Ovary (tissue), 9 donors: ENCODE data around the gene DCT. TPM values are rescaled to one million over a fixed set of nuclear protein-coding genes. Genes with fewer than 3 reads are reported as not detected.

Experiments used
- DNase-seq, 5 donors: peaks; one replicate each; pipeline ENCODE4 v3.0.0-alpha.2; 2019 to 2020
- H3K27ac ChIP-seq, 2 donors: fragments of 200-600 bp; one replicate each; pipeline versions ENCODE4 v1.5.1 to v1.8.0; 2019 to 2022
- H3K27me3 ChIP-seq: fragments of 200-600 bp; one replicate; pipeline ENCODE4 v1.8.0; 2022
- H3K36me3 ChIP-seq: fragments of 200-600 bp; sonication (generic); one replicate; pipeline ENCODE4 v1.5.1; 2019
- H3K4me1 ChIP-seq: one replicate; pipeline ENCODE4 v1.8.1; 2013; ENCODE audit warnings: mild to moderate bottlenecking, moderate library complexity; ENCODE audit not compliant: insufficient read depth
- H3K4me3 ChIP-seq: fragments of 200-600 bp; sonication (generic); one replicate; pipeline ENCODE4 v1.5.1; 2017
- H3K9me3 ChIP-seq, 2 donors: fragments of 200-600 bp in 1 of 2; sonication (generic) in 1 of 2; one replicate each; pipeline versions ENCODE4 v1.5.1 to v1.8.1; 2013 to 2019; ENCODE audit warnings: mild to moderate bottlenecking in 1 of 2, moderate library complexity in 1 of 2
- CTCF ChIP-seq, 3 donors: fragments of 450-650 bp in 2 of 3; fragments of 200-600 bp in 1 of 3; IDR thresholded peaks; one replicate each; pipeline versions ENCODE4 v1.5.1 to v1.8.0; 2016 to 2022; ENCODE audit warnings: antibody characterized with exemption in 3 of 3, mild to moderate bottlenecking in 1 of 3
- EP300 ChIP-seq: sonication (generic); formaldehyde crosslinking; IDR thresholded peaks from one replicate; pipeline ENCODE4 v1.6.1; 2017; ENCODE audit warnings: antibody characterized with exemption
- POLR2A ChIP-seq: fragments of 450-650 bp; IDR thresholded peaks from one replicate; pipeline ENCODE4 v1.6.1; 2017; ENCODE audit warnings: antibody characterized with exemption, mild to moderate bottlenecking, moderate library complexity
- intact Hi-C, 4 donors: fragments of 100-400 bp; cut with DNase I; formaldehyde crosslinking; loops; one replicate each; pipeline versions ENCODE4 v1.11.0 to v1.15.1; 2022 to 2023
- polyA plus RNA-seq, 2 donors: library from polyadenylated mRNA; stranded (reverse); fragments of 200-250 nt in 1 of 2; fragments of 350-450 nt in 1 of 2; fragmentation: Illumina TruSeq in 1 of 2; extraction: RNeasy Lipid Tissue Mini Kit (QIAGEN cat#74804) in 1 of 2; gene quantifications; one replicate each; pipeline ENCODE4 v1.2.3, GENCODE V29; 2013 to 2014
- total RNA-seq, 7 donors: library from RNA; depleted of rRNA in 2 of 7; stranded (reverse); fragments of >200 nt in 2 of 7; fragmentation: NEBNext Ultra II Directional in 3 of 7; extraction: Animal tissue kit (Norgen Biotek cat#: 25700) in 3 of 7; gene quantifications; one replicate each; pipeline versions ENCODE4 v1.1.0 to v1.2.4, GENCODE V29; 2016 to 2023
- donor health status: DM: no; HTN: no; CAD: no; lungs with moderate emphysema.
- donor health status: DM: no; HTN: no; CAD: no.
- donor health status: Bipolar disorder and iron deficiency.
- donor health status: DM: yes; HTN: yes; CAD: no.
- donor health status: DM: no; HTN: no; CAD: no.
- donor health status: DM: yes; HTN: yes; CAD: no.

Gene DCT
- total and polyA plus RNA-seq, 9 donors: 0.27 to 0.92 (median 0.58) TPM

- H3K36me3 ChIP-seq: no peaks in the 10 kb centered on the region
- intact Hi-C loops: no loop called here
- no peaks in the 10 kb centered on the region for H3K4me1 ChIP-seq
- no peaks in the 10 kb centered on the region for H3K27me3 ChIP-seq
- no peak overlapping the region for H3K27ac ChIP-seq
- no peak overlapping the region for H3K4me3 ChIP-seq
- no peak for TF ChIP-seq EP300
- no peak for TF ChIP-seq CTCF (IDR thresholded peaks at IDR 0.05)
- TF ChIP-seq POLR2A: no peak
- no peaks in the 10 kb centered on the region for H3K9me3 ChIP-seq
- no peak for DNase-seq
These were observed 92.4 kb downstream of the DCT start for GRCh38 chr13:94387047-94387446.

Other genes with a start within 250 kb of the DCT start
- 10 to 100 TPM in 6 of 7 donors, 1 to 10 TPM in 1; 8.4 to 14.3 (median 11.9) TPM for gene TGDS, start 116.5 kb upstream of the DCT start, total RNA-seq
- 10 to 100 TPM; 10.1 to 11.5 TPM for gene TGDS, start 116.5 kb upstream of the DCT start, polyA plus RNA-seq
- gene GPR180, start 122.2 kb upstream of the DCT start, total RNA-seq: 1 to 10 TPM; 3.9 to 6.7 (median 4.9) TPM
- gene GPR180, start 122.2 kb upstream of the DCT start, polyA plus RNA-seq: 1 to 10 TPM; 1.6 to 3.1 TPM
- gene SOX21, start 232.9 kb upstream of the DCT start, total RNA-seq: not detected
- gene SOX21, start 232.9 kb upstream of the DCT start, polyA plus RNA-seq: under 1 TPM in 1 of 2 donors, not detected in 1; 0.02 TPM